ENCODE measurements around the gene IQCK.

The IQCK gene

GRCh38 chr16:19699472-19699871 is 18.6 kb upstream of the IQCK start:
- no peak overlapping the region for H3K4me3 ChIP-seq (replicated peaks; ENCODE audit: low read depth, low read length)
- no peak for TF ChIP-seq CTCF (IDR thresholded peaks at IDR 0.05; ENCODE audit: low read length, missing control alignments)
- DNase-seq (ENCODE audit: low read depth) = no peak

GRCh38 chr16:19700319-19700781 is 17.7 kb upstream of the IQCK start:
- H3K4me3 ChIP-seq (replicated peaks; ENCODE audit: low read depth, low read length) = no peak overlapping the region
- no peak for TF ChIP-seq CTCF (IDR thresholded peaks at IDR 0.05; ENCODE audit: low read length, missing control alignments)
- peak; percentile 58 for DNase-seq (ENCODE audit: low read depth)

- H3K4me3 ChIP-seq (replicated peaks; ENCODE audit: low read depth, low read length) = no peak overlapping the region
- no peak for TF ChIP-seq CTCF (IDR thresholded peaks at IDR 0.05; ENCODE audit: low read length, missing control alignments)
- DNase-seq (ENCODE audit: low read depth) = no peak
Measured at GRCh38 chr16:19701091-19701490, 17.0 kb upstream of the IQCK start.

GRCh38 chr16:19703172-19703889 is 14.7 kb upstream of the IQCK start:
- no peak for TF ChIP-seq CTCF (IDR thresholded peaks at IDR 0.05; ENCODE audit: low read length, missing control alignments)
- no peak overlapping the region for H3K4me3 ChIP-seq (replicated peaks; ENCODE audit: low read depth, low read length)
- no peak for DNase-seq (ENCODE audit: low read depth)

GRCh38 chr16:19704321-19705145 is 13.5 kb upstream of the IQCK start:
- H3K4me3 ChIP-seq (replicated peaks; ENCODE audit: low read depth, low read length) = no peak overlapping the region
- peak; percentile 67 for DNase-seq (ENCODE audit: low read depth)
- no peak for TF ChIP-seq CTCF (IDR thresholded peaks at IDR 0.05; ENCODE audit: low read length, missing control alignments)

GRCh38 chr16:19705146-19705501 is 12.9 kb upstream of the IQCK start:
- no peak for DNase-seq (ENCODE audit: low read depth)
- no peak for TF ChIP-seq CTCF (IDR thresholded peaks at IDR 0.05; ENCODE audit: low read length, missing control alignments)
- no peak overlapping the region for H3K4me3 ChIP-seq (replicated peaks; ENCODE audit: low read depth, low read length)

Data from fibroblast of pulmonary artery (primary cell).